Endodermal cell (in vitro differentiated cells): Measurements from ENCODE around the gene SLC24A3. TPM values are rescaled to one million over a fixed set of nuclear protein-coding genes. Genes with fewer than 3 reads are reported as not detected.

Experiments
- DNase-seq: peaks from one replicate; pipeline ENCODE4 v3.0.0-alpha.2; 2017
- H3K27ac ChIP-seq: 2 replicates; pipeline ENCODE4 v1.5.1; 2013; ENCODE audit warnings: mild to moderate bottlenecking, low read depth, low read length, moderate library complexity
- H3K27me3 ChIP-seq: 2 replicates; pipeline ENCODE4 v1.6.1; 2013; ENCODE audit warnings: mild to moderate bottlenecking, low read length, moderate library complexity; ENCODE audit not compliant: insufficient read depth, control insufficient read depth, poor library complexity, severe bottlenecking
- H3K36me3 ChIP-seq: 2 replicates; pipeline ENCODE4 v1.7.0; 2013; ENCODE audit warnings: mild to moderate bottlenecking, low read length, moderate library complexity; ENCODE audit not compliant: control insufficient read depth, insufficient read depth
- H3K4me1 ChIP-seq: one replicate; pipeline ENCODE4 v1.7.0; 2013; ENCODE audit warnings: low read length; ENCODE audit not compliant: control insufficient read depth, insufficient read depth
- H3K4me3 ChIP-seq: 2 replicates; pipeline ENCODE4 v1.5.1; 2013; ENCODE audit warnings: mild to moderate bottlenecking, low read length, moderate library complexity
- H3K9ac ChIP-seq: 2 replicates; pipeline ENCODE4 v1.6.1; 2013; ENCODE audit warnings: mild to moderate bottlenecking, low read length, moderate library complexity; ENCODE audit not compliant: poor library complexity, severe bottlenecking; ENCODE audit errors: extremely low read depth
- H3K9me3 ChIP-seq: 2 replicates; pipeline ENCODE4 v1.6.1; 2013; ENCODE audit warnings: mild to moderate bottlenecking, low read length, moderate library complexity; ENCODE audit not compliant: control insufficient read depth
- H3K27ac Mint-ChIP-seq: 2 replicates; pipeline ENCODE4 v1.8.0; 2020; ENCODE audit warnings: mixed read lengths
- H3K27me3 Mint-ChIP-seq: 2 replicates; pipeline ENCODE4 v1.8.0; 2021; ENCODE audit warnings: mild to moderate bottlenecking, mixed read lengths; ENCODE audit not compliant: insufficient read depth
- H3K36me3 Mint-ChIP-seq: 2 replicates; pipeline ENCODE4 v1.8.0; 2020; ENCODE audit warnings: low read depth, mixed read lengths
- H3K4me1 Mint-ChIP-seq: 2 replicates; pipeline ENCODE4 v1.8.0; 2020; ENCODE audit warnings: mixed read lengths
- H3K4me3 Mint-ChIP-seq: 2 replicates; pipeline ENCODE4 v1.8.0; 2020; ENCODE audit warnings: mild to moderate bottlenecking, moderate library complexity, mixed read lengths
- H3K9me3 Mint-ChIP-seq: 2 replicates; pipeline ENCODE4 v1.8.0; 2020; ENCODE audit warnings: mild to moderate bottlenecking, mixed read lengths
- CTCF ChIP-seq: fragments of 200-600 bp; sonication (generic); conservative IDR thresholded peaks from 2 replicates; pipeline ENCODE4 v1.5.0; 2021; ENCODE audit warnings: antibody characterized with exemption, mild to moderate bottlenecking
- WGBS, 2 experiments: methylation state at CpG; one replicate each; pipeline versions ENCODE4 v1.1.5 to v1.1.7; 2013; ENCODE audit warnings: missing lambda C conversion rate in 2 of 2, mixed read lengths in 1 of 2; ENCODE audit not compliant: insufficient coverage in 1 of 2, insufficient read length in 1 of 2; 5-methylcytosine and 5-hydroxymethylcytosine counted together
- total RNA-seq, 2 donors: library from RNA; stranded (reverse); fragmentation: NEBNext Ultra II Directional in 1 of 2; extraction: Animal tissue kit (Norgen Biotek cat#: 25700) in 1 of 2; gene quantifications; 2 replicates in 1 of 2; 3 replicates in 1 of 2; pipeline ENCODE4 v1.2.1, GENCODE V29; 2021

SLC24A3 gene
- total RNA-seq, 2 donors from 2014 or later, result 1.5 to 1.8 TPM

DNA sequence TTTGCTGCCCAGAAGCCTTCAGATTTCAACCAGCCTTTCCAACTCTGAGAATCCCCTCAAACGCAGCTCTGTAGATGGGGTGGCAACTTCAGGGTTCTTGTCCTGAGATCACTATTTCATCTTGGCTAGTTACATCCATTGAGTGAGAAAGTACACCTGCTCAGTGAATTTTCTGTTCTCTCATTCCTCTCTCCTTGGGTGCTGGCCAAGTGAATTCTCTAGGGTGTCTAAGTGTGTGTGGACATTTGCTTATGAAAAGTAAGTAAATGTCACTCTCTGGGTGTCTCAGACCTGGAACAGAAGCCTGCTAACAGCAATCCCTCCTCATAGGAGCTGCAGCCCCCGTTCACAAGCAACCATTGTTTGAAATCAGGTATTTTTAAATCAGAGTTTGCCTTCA, 549.4 kb downstream of the SLC24A3 start:
- DNase-seq, result no peak
- H3K9me3 Mint-ChIP-seq, result no peaks in the 10 kb centered on the region
- Histone ChIP-seq H3K9me3 (no peaks in the 10 kb centered on the region), H3K4me3 (no peak overlapping the region), H3K27ac (no peak overlapping the region), H3K9ac (no peak overlapping the region), H3K4me1 (peaks cover 4% of the 10 kb centered on the region), H3K36me3 (no peaks in the 10 kb centered on the region), H3K27me3 (no peaks in the 10 kb centered on the region)
- no peak overlapping the region for H3K4me3 Mint-ChIP-seq
- 88 to 94% methylated on average over 1 to 2 of the region's 2 CpGs for WGBS, 2 experiments
- TF ChIP-seq CTCF, result no peak
- no peak overlapping the region for H3K27ac Mint-ChIP-seq
- H3K27me3 Mint-ChIP-seq, result peaks cover 18% of the 10 kb centered on the region
- peaks cover 9% of the 10 kb centered on the region for H3K4me1 Mint-ChIP-seq
- H3K36me3 Mint-ChIP-seq, result peaks cover 3% of the 10 kb centered on the region

DNA sequence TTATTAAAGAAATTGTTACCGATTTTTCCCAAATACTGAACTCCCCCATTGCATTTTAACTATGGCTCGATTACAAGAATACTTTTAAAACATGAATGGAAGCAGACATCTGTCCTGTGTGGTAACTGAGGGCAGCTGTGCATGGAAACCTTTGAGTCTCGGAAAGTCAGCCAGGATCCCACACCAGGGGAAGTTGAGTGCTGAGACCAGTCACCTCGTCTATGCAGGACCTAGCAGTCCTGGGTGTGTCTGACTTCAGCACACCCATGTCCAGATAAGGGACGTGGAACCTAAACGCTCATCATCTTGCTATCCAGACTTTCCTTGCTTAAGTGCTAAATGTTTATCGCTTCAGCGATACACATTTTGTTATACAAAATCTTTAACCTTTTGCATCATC, 551.8 kb downstream of the SLC24A3 start:
- Histone ChIP-seq H3K27me3 (no peaks in the 10 kb centered on the region), H3K4me3 (no peak overlapping the region), H3K36me3 (no peaks in the 10 kb centered on the region), H3K9me3 (no peaks in the 10 kb centered on the region), H3K4me1 (peaks cover 2% of the 10 kb centered on the region), H3K9ac (no peak overlapping the region), H3K27ac (no peak overlapping the region)
- peaks cover 16% of the 10 kb centered on the region for H3K27me3 Mint-ChIP-seq
- H3K9me3 Mint-ChIP-seq, result no peaks in the 10 kb centered on the region
- H3K36me3 Mint-ChIP-seq, result peaks cover 3% of the 10 kb centered on the region
- H3K27ac Mint-ChIP-seq, result no peak overlapping the region
- H3K4me1 Mint-ChIP-seq, result peaks cover 2% of the 10 kb centered on the region
- no peak for DNase-seq
- TF ChIP-seq CTCF, result no peak
- 83 to 84% methylated on average over 7 of the region's 8 CpGs for whole genome bisulfite sequencing, 2 experiments
- no peak overlapping the region for H3K4me3 Mint-ChIP-seq

DNA sequence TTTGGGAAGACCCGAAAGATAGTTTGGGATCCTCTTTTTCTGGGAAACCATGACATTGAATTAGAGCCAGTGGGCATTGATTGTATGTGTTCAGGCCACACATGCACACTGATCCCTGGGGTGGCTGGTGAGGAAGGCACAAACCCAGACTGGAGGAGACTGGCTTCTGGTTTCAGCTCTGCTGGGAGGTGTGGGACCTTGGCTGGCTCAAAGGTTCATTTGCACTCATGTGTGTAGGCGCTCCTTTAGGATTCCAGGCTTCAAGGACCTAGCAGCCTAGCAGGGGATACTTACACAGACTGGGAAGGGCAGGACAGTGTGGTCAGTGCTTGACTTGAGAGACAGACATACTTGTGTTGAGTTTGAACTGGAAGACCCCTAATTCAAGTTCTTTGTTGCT, 552.8 kb downstream of the SLC24A3 start:
- Mint-ChIP-seq H3K9me3 (no peaks in the 10 kb centered on the region), H3K36me3 (peaks cover 3% of the 10 kb centered on the region), H3K4me3 (no peak overlapping the region), H3K27me3 (peaks cover 8% of the 10 kb centered on the region), H3K4me1 (peaks cover 1% of the 10 kb centered on the region), H3K27ac (no peak overlapping the region)
- WGBS, 2 experiments, result 93 to 100% methylated on average over 1 to 2 of the region's 2 CpGs
- no peak for TF ChIP-seq CTCF
- peaks cover 3% of the 10 kb centered on the region for H3K4me1 ChIP-seq
- no peak overlapping the region for H3K9ac ChIP-seq
- no peaks in the 10 kb centered on the region for H3K9me3 ChIP-seq
- no peak overlapping the region for H3K27ac ChIP-seq
- H3K4me3 ChIP-seq, result no peak overlapping the region
- no peaks in the 10 kb centered on the region for H3K27me3 ChIP-seq
- H3K36me3 ChIP-seq, result no peaks in the 10 kb centered on the region
- no peak for DNase-seq
